ENCODE measurements around the gene RNF135. TPM values are rescaled to one million over a fixed set of nuclear protein-coding genes. Genes with fewer than 3 reads are reported as not detected.

RNF135 gene
- total RNA-seq, 1 experiment from 2014 or later = 10.4 TPM

- intact Hi-C loops (cut with micrococcal nuclease) = no loop called here
- no peaks in the 10 kb centered on the region for H3K79me2 ChIP-seq (ENCODE audit: low read length)
- H3K27me3 ChIP-seq (ENCODE audit: low read length) = no peaks in the 10 kb centered on the region
- DNase-seq (no peak), ATAC-seq (no peak)
- H3K9me2 ChIP-seq (replicated peaks; ENCODE audit: low read length) = no peaks in the 10 kb centered on the region
- no peaks in the 10 kb centered on the region for H3K9me3 ChIP-seq (ENCODE audit: low read length)
- no peaks in the 10 kb centered on the region for H3K36me3 ChIP-seq (ENCODE audit: low read depth, low read length)
- no peak overlapping the region for H3K4me3 ChIP-seq (ENCODE audit: low read length)
- ChIA-PET CTCF (no interaction called here), POLR2A (ENCODE audit: unreplicated experiment) (no interaction called here)
- H4K20me1 ChIP-seq (ENCODE audit: low read length) = no peaks in the 10 kb centered on the region
- H3K27ac ChIP-seq (ENCODE audit: low read length) = no peak overlapping the region
- BruUV-seq (replicated peaks) = no TSS peak
- no peak overlapping the region for H2AFZ ChIP-seq (ENCODE audit: low read length)
- H3K9ac ChIP-seq (ENCODE audit: low read length) = no peak overlapping the region
- no peaks in the 10 kb centered on the region for H3F3A ChIP-seq (ENCODE audit: low read length, unreplicated experiment)
- TF ChIP-seq EZH2 (IDR thresholded peaks at IDR 0.05; ENCODE audit: low read length, unreplicated experiment) (no peak), EZH2phosphoT487 (IDR thresholded peaks at IDR 0.05; ENCODE audit: borderline replicate concordance, low read length) (no peak), CTCF (conservative IDR thresholded peaks at IDR 0.05; ENCODE audit: low read depth, low read length) (no peak)
- H3K4me1 ChIP-seq (ENCODE audit: insufficient read depth, low read length) = peaks cover 9% of the 10 kb centered on the region; the same call in 1 of the 2 replicates
- H3K4me2 ChIP-seq (ENCODE audit: low read length) = no peak overlapping the region
Measured at GRCh38 chr17:31003225-31003866, 32.5 kb downstream of the RNF135 start.

- Histone ChIP-seq H3K79me2 (ENCODE audit: low read length) (no peaks in the 10 kb centered on the region), H3K27ac (ENCODE audit: low read length) (no peak overlapping the region), H3K36me3 (ENCODE audit: low read depth, low read length) (no peaks in the 10 kb centered on the region), H3K9ac (ENCODE audit: low read length) (no peak overlapping the region), H4K20me1 (ENCODE audit: low read length) (no peaks in the 10 kb centered on the region), H3K4me3 (ENCODE audit: low read length) (no peak overlapping the region), H3K9me2 (replicated peaks; ENCODE audit: low read length) (no peaks in the 10 kb centered on the region), H2AFZ (ENCODE audit: low read length) (no peak overlapping the region), H3K4me2 (ENCODE audit: low read length) (no peak overlapping the region), H3K27me3 (ENCODE audit: low read length) (no peaks in the 10 kb centered on the region), H3K9me3 (ENCODE audit: low read length) (no peaks in the 10 kb centered on the region), H3F3A (ENCODE audit: low read length, unreplicated experiment) (no peaks in the 10 kb centered on the region), H3K4me1 (ENCODE audit: insufficient read depth, low read length) (peaks cover 9% of the 10 kb centered on the region; the same call in 1 of the 2 replicates)
- TF ChIP-seq CTCF (conservative IDR thresholded peaks at IDR 0.05; ENCODE audit: low read depth, low read length) (no peak), EZH2 (IDR thresholded peaks at IDR 0.05; ENCODE audit: low read length, unreplicated experiment) (no peak), EZH2phosphoT487 (IDR thresholded peaks at IDR 0.05; ENCODE audit: borderline replicate concordance, low read length) (no peak)
- POLR2A ChIA-PET (ENCODE audit: unreplicated experiment) = no interaction called here
- CTCF ChIA-PET = no interaction called here
- intact Hi-C loops (cut with micrococcal nuclease) = no loop called here
- ATAC-seq = no peak
- no peak for DNase-seq
- no TSS peak for BruUV-seq (replicated peaks)
Measured at GRCh38 chr17:31004160-31004559, 33.3 kb downstream of the RNF135 start.

GRCh38 chr17:31007695-31008373 lies 37.0 kb downstream of the RNF135 start:
- ATAC-seq (peak; percentile 8; the same call in 1 of the 2 replicates), DNase-seq (no peak)
- no TSS peak for BruUV-seq (replicated peaks)
- H3K27ac ChIP-seq (ENCODE audit: low read length) = no peak overlapping the region
- peaks cover 13% of the 10 kb centered on the region for H3K4me1 ChIP-seq (ENCODE audit: insufficient read depth, low read length)
- no peaks in the 10 kb centered on the region for H3K36me3 ChIP-seq (ENCODE audit: low read depth, low read length)
- H3K27me3 ChIP-seq (ENCODE audit: low read length) = no peaks in the 10 kb centered on the region
- intact Hi-C loops (cut with micrococcal nuclease) = no loop called here
- POLR2A ChIA-PET (ENCODE audit: unreplicated experiment) = no interaction called here
- peak overlapping the region; percentile 91 for H3K4me2 ChIP-seq (ENCODE audit: low read length)
- TF ChIP-seq EZH2phosphoT487 (IDR thresholded peaks at IDR 0.05; ENCODE audit: borderline replicate concordance, low read length) = no peak
- no peak for TF ChIP-seq CTCF (conservative IDR thresholded peaks at IDR 0.05; ENCODE audit: low read depth, low read length)
- no peak for TF ChIP-seq EZH2 (IDR thresholded peaks at IDR 0.05; ENCODE audit: low read length, unreplicated experiment)
- H4K20me1 ChIP-seq (ENCODE audit: low read length) = no peaks in the 10 kb centered on the region
- H3K4me3 ChIP-seq (ENCODE audit: low read length) = peak overlapping the region; percentile 80
- peak overlapping the region; percentile 48 for H3K9ac ChIP-seq (ENCODE audit: low read length)
- no peaks in the 10 kb centered on the region for H3K9me2 ChIP-seq (replicated peaks; ENCODE audit: low read length)
- H3K9me3 ChIP-seq (ENCODE audit: low read length) = no peaks in the 10 kb centered on the region
- no peaks in the 10 kb centered on the region for H3K79me2 ChIP-seq (ENCODE audit: low read length)
- CTCF ChIA-PET = no interaction called here
- H3F3A ChIP-seq (ENCODE audit: low read length, unreplicated experiment) = no peaks in the 10 kb centered on the region
- peak overlapping the region; percentile 89 for H2AFZ ChIP-seq (ENCODE audit: low read length)

Data from PC-3 (cell line).